Measurements from ENCODE around the gene SHC3. TPM values are rescaled to one million over a fixed set of nuclear protein-coding genes. Genes with fewer than 3 reads are reported as not detected.

The SHC3 gene
- polyA plus RNA-seq, 1 donor from 2014 or later: 22.9 TPM

DNA sequence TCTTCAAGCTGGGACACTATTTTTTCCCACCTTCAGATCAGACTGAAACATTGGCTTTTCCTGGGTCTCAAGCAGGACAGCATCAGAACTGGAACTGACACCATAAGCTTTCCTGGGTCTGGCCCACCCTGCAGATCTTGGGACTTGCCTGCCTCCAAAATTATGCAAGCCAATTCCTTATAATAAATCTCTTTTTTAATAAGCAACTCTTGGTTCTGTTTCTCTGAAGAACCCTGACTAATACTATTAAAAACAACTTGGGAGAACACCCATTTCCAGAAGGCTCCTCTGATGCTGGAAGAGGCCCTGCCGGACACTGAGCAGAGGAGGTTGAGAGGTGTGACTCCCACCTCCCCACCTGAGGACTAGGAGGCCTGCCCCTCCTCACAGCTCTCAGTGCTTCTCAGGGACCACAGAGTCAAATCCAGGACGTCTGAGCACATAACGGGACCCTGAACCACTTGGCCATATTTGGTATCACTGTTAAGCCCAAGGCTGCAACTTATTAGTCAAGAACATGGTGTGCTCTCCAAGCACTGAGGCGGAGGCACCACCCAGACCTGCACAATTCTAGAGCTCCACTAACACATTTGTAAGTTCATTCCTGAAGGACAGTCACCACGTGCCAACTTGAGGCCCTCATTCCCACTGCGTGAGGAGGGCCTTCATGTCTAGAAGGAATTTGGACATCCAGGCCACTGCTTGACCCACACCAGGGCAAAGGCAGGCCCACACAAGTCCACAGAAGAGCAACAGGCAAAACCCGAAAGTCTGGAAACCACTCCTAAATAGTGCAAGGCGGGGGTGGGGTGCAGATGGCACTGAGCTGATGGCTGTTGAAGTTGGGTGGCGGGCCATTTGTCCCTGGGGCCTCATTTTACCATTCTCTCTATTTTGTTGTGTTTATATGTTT, 9.5 kb downstream of the SHC3 start:
- no peaks in the 10 kb centered on the region for H4K20me1 ChIP-seq (ENCODE audit: insufficient read depth)
- TF ChIP-seq TAF1 (IDR thresholded peaks at IDR 0.05; ENCODE audit: low read depth): no peak
- no peak for TF ChIP-seq SMC3 (conservative IDR thresholded peaks at IDR 0.05; ENCODE audit: poor library complexity)
- no peak for TF ChIP-seq REST (IDR thresholded peaks at IDR 0.05; ENCODE audit: borderline replicate concordance)
- TF ChIP-seq RAD21 (conservative IDR thresholded peaks at IDR 0.05): no peak
- TF ChIP-seq, protein P1, sequence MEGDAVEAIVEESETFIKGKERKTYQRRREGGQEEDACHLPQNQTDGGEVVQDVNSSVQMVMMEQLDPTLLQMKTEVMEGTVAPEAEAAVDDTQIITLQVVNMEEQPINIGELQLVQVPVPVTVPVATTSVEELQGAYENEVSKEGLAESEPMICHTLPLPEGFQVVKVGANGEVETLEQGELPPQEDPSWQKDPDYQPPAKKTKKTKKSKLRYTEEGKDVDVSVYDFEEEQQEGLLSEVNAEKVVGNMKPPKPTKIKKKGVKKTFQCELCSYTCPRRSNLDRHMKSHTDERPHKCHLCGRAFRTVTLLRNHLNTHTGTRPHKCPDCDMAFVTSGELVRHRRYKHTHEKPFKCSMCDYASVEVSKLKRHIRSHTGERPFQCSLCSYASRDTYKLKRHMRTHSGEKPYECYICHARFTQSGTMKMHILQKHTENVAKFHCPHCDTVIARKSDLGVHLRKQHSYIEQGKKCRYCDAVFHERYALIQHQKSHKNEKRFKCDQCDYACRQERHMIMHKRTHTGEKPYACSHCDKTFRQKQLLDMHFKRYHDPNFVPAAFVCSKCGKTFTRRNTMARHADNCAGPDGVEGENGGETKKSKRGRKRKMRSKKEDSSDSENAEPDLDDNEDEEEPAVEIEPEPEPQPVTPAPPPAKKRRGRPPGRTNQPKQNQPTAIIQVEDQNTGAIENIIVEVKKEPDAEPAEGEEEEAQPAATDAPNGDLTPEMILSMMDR (IDR thresholded peaks at IDR 0.05; ENCODE audit: poor library complexity, severe bottlenecking): no peak
- no peak for TF ChIP-seq POLR2AphosphoS5 (IDR thresholded peaks at IDR 0.05)
- no peak for TF ChIP-seq EP300 (conservative IDR thresholded peaks at IDR 0.05; ENCODE audit: poor library complexity, severe bottlenecking)
- TF ChIP-seq EZH2 (IDR thresholded peaks at IDR 0.05; ENCODE audit: borderline replicate concordance, insufficient read depth, low read length, poor library complexity, severe bottlenecking): no peak
- no peak for TF ChIP-seq MXI1 (conservative IDR thresholded peaks at IDR 0.05; ENCODE audit: poor library complexity, severe bottlenecking)
- no peaks in the 10 kb centered on the region for H3K9me3 ChIP-seq (ENCODE audit: low read length)
- H3K4me3 ChIP-seq (ENCODE audit: low read length): no peak overlapping the region
- no peaks in the 10 kb centered on the region for H3K36me3 ChIP-seq (ENCODE audit: insufficient read depth, low read length)
- H3K9ac ChIP-seq (ENCODE audit: low read length): no peak overlapping the region
- H2AFZ ChIP-seq (ENCODE audit: low read depth, low read length): no peak overlapping the region
- H3K27ac ChIP-seq (ENCODE audit: low read length): no peak overlapping the region
- no peak overlapping the region for H3K4me2 ChIP-seq (ENCODE audit: low read length)
- H3K27me3 ChIP-seq (ENCODE audit: insufficient read depth, low read depth, low read length): no peaks in the 10 kb centered on the region
- H3F3A ChIP-seq (ENCODE audit: insufficient read depth, low read length, poor library complexity, severe bottlenecking): no peaks in the 10 kb centered on the region
- peaks cover 23% of the 10 kb centered on the region for H3K79me2 ChIP-seq (replicated peaks; ENCODE audit: insufficient read depth, low read length)
- no peaks in the 10 kb centered on the region for H3K9me2 ChIP-seq (ENCODE audit: insufficient read depth, low read length)

DNA sequence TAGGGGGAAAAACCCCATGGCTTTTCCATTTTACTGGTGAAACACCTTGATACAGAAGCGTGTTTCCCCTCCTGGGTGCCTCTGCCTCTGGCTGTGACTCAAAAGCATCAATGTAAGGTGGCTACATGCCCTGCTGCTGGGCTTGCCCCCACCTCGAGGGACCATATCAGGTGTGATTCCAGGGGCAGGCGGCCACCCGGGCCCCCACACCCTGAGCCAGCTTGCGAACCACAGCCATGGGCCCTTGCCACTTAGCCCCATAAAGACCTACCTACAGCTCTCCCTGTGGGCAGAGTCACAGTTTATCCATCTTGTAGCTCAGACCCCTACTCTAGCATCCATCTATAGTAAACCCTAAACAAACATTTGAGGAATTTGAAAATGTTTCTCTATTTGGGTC, 10.8 kb downstream of the SHC3 start:
- H3K36me3 ChIP-seq (ENCODE audit: insufficient read depth, low read length): no peaks in the 10 kb centered on the region
- H3K4me3 ChIP-seq (ENCODE audit: low read length): no peak overlapping the region
- H3K9me2 ChIP-seq (ENCODE audit: insufficient read depth, low read length): no peaks in the 10 kb centered on the region
- H3K4me2 ChIP-seq (ENCODE audit: low read length): no peak overlapping the region
- H3K27ac ChIP-seq (ENCODE audit: low read length): no peak overlapping the region
- TF ChIP-seq RAD21 (conservative IDR thresholded peaks at IDR 0.05): no peak
- no peak for TF ChIP-seq TAF1 (IDR thresholded peaks at IDR 0.05; ENCODE audit: low read depth)
- no peak for TF ChIP-seq EP300 (conservative IDR thresholded peaks at IDR 0.05; ENCODE audit: poor library complexity, severe bottlenecking)
- no peak for TF ChIP-seq EZH2 (IDR thresholded peaks at IDR 0.05; ENCODE audit: borderline replicate concordance, insufficient read depth, low read length, poor library complexity, severe bottlenecking)
- TF ChIP-seq MXI1 (conservative IDR thresholded peaks at IDR 0.05; ENCODE audit: poor library complexity, severe bottlenecking): no peak
- TF ChIP-seq POLR2AphosphoS5 (IDR thresholded peaks at IDR 0.05): no peak
- no peak for TF ChIP-seq REST (IDR thresholded peaks at IDR 0.05; ENCODE audit: borderline replicate concordance)
- TF ChIP-seq SMC3 (conservative IDR thresholded peaks at IDR 0.05; ENCODE audit: poor library complexity): no peak
- TF ChIP-seq, protein P1 (IDR thresholded peaks at IDR 0.05; ENCODE audit: poor library complexity, severe bottlenecking): no peak
- H3K9me3 ChIP-seq (ENCODE audit: low read length): no peaks in the 10 kb centered on the region
- no peak overlapping the region for H3K9ac ChIP-seq (ENCODE audit: low read length)
- H4K20me1 ChIP-seq (ENCODE audit: insufficient read depth): no peaks in the 10 kb centered on the region
- no peak overlapping the region for H2AFZ ChIP-seq (ENCODE audit: low read depth, low read length)
- no peaks in the 10 kb centered on the region for H3K27me3 ChIP-seq (ENCODE audit: insufficient read depth, low read depth, low read length)
- H3K79me2 ChIP-seq (replicated peaks; ENCODE audit: insufficient read depth, low read length): peaks cover 9% of the 10 kb centered on the region
- H3F3A ChIP-seq (ENCODE audit: insufficient read depth, low read length, poor library complexity, severe bottlenecking): no peaks in the 10 kb centered on the region

Data from neural cell (in vitro differentiated cells).